Astrocyte of the spinal cord (primary cell): Measurements from ENCODE around the gene HNRNPM.
A peak's percentile ranks its signal among the peaks of the same experiment; 100 is the strongest.
"Not testable (repeated sequence)": the region's sequence is repeated elsewhere in the genome, so short reads cannot be mapped to it uniquely, and the experiment has no call there.

Experiments
- DNase-seq: peaks from one replicate; pipeline ENCODE4 v3.0.0; 2011; ENCODE audit warnings: low read depth, low spot score
- H3K4me3 ChIP-seq: 2 replicates; pipeline ENCODE4 v1.5.1; 2011; ENCODE audit warnings: low read depth, mild to moderate bottlenecking, low read length, moderate library complexity
- in situ Hi-C: cut with HindIII; loops from 2 replicates; pipeline ENCODE4 v1.10.0; 2017; ENCODE audit warnings: low sequenced_read_pairs
- TF ChIP-seq, protein P1 (sequence below): IDR thresholded peaks from 2 replicates; pipeline ENCODE4 v1.5.1; 2012; ENCODE audit warnings: low read depth, mild to moderate bottlenecking, low read length, inconsistent platforms

The HNRNPM gene

GRCh38 chr19:8441725-8442544 is 2.8 kb upstream of the HNRNPM start:
- DNase-seq, result no peak
- H3K4me3 ChIP-seq, result no peak overlapping the region
- TF ChIP-seq, protein P1, sequence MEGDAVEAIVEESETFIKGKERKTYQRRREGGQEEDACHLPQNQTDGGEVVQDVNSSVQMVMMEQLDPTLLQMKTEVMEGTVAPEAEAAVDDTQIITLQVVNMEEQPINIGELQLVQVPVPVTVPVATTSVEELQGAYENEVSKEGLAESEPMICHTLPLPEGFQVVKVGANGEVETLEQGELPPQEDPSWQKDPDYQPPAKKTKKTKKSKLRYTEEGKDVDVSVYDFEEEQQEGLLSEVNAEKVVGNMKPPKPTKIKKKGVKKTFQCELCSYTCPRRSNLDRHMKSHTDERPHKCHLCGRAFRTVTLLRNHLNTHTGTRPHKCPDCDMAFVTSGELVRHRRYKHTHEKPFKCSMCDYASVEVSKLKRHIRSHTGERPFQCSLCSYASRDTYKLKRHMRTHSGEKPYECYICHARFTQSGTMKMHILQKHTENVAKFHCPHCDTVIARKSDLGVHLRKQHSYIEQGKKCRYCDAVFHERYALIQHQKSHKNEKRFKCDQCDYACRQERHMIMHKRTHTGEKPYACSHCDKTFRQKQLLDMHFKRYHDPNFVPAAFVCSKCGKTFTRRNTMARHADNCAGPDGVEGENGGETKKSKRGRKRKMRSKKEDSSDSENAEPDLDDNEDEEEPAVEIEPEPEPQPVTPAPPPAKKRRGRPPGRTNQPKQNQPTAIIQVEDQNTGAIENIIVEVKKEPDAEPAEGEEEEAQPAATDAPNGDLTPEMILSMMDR, result no peak
- in situ Hi-C loops, result no loop called here

- DNase-seq, in situ Hi-C loops: not testable (repeated sequence)
- peak overlapping the region; percentile 91 for H3K4me3 ChIP-seq
Measured at GRCh38 chr19:8444140-8444676, 567 bp upstream of the HNRNPM start.

GRCh38 chr19:8445488-8446001 is 770 bp downstream of the HNRNPM start:
- TF ChIP-seq, protein P1, result no peak
- H3K4me3 ChIP-seq, result peak overlapping the region; percentile 91
- in situ Hi-C loops, result no loop called here
- DNase-seq, result no peak

- TF ChIP-seq, protein P1, result no peak
- DNase-seq, result no peak
- in situ Hi-C loops, result no loop called here
- H3K4me3 ChIP-seq, result peak overlapping the region; percentile 91
Measured at GRCh38 chr19:8446061-8446709, 1.4 kb downstream of the HNRNPM start.

GRCh38 chr19:8449830-8450229 is 5.1 kb downstream of the HNRNPM start:
- TF ChIP-seq, protein P1, result no peak
- in situ Hi-C loops, result no loop called here

DNA sequence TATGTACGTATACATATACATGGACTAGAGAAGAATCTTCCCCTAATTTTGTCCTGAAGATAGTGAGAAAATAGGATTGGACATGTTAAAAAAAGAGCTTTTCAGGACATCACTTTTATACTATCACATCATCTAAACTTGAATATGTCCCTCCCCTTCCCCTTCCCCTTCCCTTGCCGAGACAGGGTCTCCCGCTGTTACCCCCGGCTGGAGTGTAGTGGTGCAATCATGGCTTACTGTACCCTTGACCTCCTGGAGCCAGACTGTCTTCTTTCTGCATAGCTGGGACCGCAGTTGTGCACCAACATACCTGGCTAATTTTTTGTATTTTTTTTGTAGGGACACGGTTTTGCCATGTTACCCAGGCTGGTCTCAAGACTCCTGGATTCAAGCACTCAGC is 6.6 kb downstream of the HNRNPM start:
- no peak for DNase-seq
- in situ Hi-C loops, result no loop called here
- no peak overlapping the region for H3K4me3 ChIP-seq
- TF ChIP-seq, protein P1, result no peak

More at GRCh38 chr19:8449830-8450229, 5.1 kb downstream of the HNRNPM start:
- H3K4me3 ChIP-seq, result no peak overlapping the region
- no peak for DNase-seq
